ENCODE data around the gene MAP2K7.
A peak's percentile ranks its signal among the peaks of the same experiment; 100 is the strongest.

MAP2K7 gene

DNA sequence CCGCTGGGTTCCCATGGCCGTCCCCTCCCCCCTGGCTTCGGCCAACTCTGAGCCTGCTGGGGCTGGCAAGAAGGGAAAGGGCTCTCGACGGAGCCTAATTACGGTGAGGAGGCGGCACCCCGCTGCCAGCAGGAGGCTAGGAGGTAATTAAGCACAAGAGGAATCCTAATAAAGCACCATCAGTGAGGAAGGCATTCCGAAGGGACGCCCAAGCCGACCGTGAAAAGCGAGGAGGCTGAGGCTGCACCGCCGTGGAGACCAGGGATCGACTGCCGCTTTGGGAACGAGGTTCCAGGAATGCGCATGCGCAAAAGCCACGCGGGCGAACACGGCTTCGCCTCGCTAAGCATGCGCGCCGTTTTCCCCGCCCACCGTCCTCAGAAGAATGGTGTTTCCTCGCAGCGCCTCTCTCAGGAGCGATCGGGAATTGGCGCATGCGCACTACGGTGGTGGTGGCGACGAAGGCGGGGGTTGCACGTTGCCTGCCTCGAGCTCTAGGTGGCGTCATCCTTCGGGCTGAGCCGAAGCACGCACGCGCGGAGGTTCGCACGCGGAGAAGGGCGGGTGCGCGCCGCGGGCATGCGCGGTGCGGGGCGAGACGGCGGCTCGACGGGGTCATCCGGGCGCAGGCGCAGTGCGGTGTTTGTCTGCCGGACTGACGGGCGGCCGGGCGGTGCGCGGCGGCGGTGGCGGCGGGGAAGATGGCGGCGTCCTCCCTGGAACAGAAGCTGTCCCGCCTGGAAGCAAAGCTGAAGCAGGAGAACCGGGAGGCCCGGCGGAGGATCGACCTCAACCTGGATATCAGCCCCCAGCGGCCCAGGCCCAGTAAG lies at the start of gene MAP2K7 (continued):
- TF ChIP-seq ZNF692 (tag by site-specific recombination; IDR thresholded peaks at IDR 0.05) (peak; percentile 59), ZFHX2 (tag by site-specific recombination; conservative IDR thresholded peaks at IDR 0.05) (peak; percentile 57; the same call in 1 of the 2 replicates), ZNF140 (tag by site-specific recombination; IDR thresholded peaks at IDR 0.05) (no peak), ZNF792 (tag by site-specific recombination; IDR thresholded peaks at IDR 0.05) (no peak), ZNF777 (tag by site-specific recombination; IDR thresholded peaks at IDR 0.05; ENCODE audit: borderline replicate concordance) (peak; percentile 62; the same call in 1 of the 2 replicates), ZNF37A (tag by site-specific recombination; IDR thresholded peaks at IDR 0.05) (no peak), GLIS1 (tag by site-specific recombination; IDR thresholded peaks at IDR 0.05) (0 out of 2 replicates have a peak, but pooled peaks have one; percentile 3), GLI4 (tag by site-specific recombination; IDR thresholded peaks at IDR 0.05) (no peak), ZNF169 (tag by site-specific recombination; IDR thresholded peaks at IDR 0.05) (no peak), ZNF596 (tag by site-specific recombination; IDR thresholded peaks at IDR 0.05) (no peak), PRDM4 (tag by site-specific recombination; IDR thresholded peaks at IDR 0.05) (no peak), ZNF324 (tag by site-specific recombination; IDR thresholded peaks at IDR 0.05) (no peak), ZFP69B (tag by site-specific recombination; IDR thresholded peaks at IDR 0.05) (0 out of 2 replicates have a peak, but pooled peaks have one; percentile 31), ZBTB17 (tag by site-specific recombination; IDR thresholded peaks at IDR 0.05) (no peak; the same call in none of the 2 replicates), GLI2 (tag by site-specific recombination; IDR thresholded peaks at IDR 0.05; ENCODE audit: borderline replicate concordance, low read depth) (no peak), ZNF830 (tag by site-specific recombination; IDR thresholded peaks at IDR 0.05; ENCODE audit: low read depth) (no peak), ZNF350 (tag by site-specific recombination; IDR thresholded peaks at IDR 0.05) (no peak), RBAK (tag by site-specific recombination; IDR thresholded peaks at IDR 0.05) (no peak), ZNF10 (tag by site-specific recombination; IDR thresholded peaks at IDR 0.05) (no peak), ZNF623 (tag by site-specific recombination; IDR thresholded peaks at IDR 0.05) (no peak), ZNF335 (tag by site-specific recombination; conservative IDR thresholded peaks at IDR 0.05) (peak; percentile 94), ZNF501 (tag by site-specific recombination; IDR thresholded peaks at IDR 0.05) (0 out of 2 replicates have a peak, but pooled peaks have one; percentile 27), ZNF776 (tag by site-specific recombination; IDR thresholded peaks at IDR 0.05; ENCODE audit: borderline replicate concordance) (no peak), ZNF391 (tag by site-specific recombination; IDR thresholded peaks at IDR 0.05; ENCODE audit: borderline replicate concordance, low read depth) (no peak), ZNF629 (tag by site-specific recombination; IDR thresholded peaks at IDR 0.05) (0 out of 2 replicates have a peak, but pooled peaks have one; percentile 31), ZNF664 (tag by site-specific recombination; IDR thresholded peaks at IDR 0.05) (no peak)
- TF ChIP-seq, protein P1, sequence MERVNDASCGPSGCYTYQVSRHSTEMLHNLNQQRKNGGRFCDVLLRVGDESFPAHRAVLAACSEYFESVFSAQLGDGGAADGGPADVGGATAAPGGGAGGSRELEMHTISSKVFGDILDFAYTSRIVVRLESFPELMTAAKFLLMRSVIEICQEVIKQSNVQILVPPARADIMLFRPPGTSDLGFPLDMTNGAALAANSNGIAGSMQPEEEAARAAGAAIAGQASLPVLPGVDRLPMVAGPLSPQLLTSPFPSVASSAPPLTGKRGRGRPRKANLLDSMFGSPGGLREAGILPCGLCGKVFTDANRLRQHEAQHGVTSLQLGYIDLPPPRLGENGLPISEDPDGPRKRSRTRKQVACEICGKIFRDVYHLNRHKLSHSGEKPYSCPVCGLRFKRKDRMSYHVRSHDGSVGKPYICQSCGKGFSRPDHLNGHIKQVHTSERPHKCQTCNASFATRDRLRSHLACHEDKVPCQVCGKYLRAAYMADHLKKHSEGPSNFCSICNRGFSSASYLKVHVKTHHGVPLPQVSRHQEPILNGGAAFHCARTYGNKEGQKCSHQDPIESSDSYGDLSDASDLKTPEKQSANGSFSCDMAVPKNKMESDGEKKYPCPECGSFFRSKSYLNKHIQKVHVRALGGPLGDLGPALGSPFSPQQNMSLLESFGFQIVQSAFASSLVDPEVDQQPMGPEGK (tag by site-specific recombination; IDR thresholded peaks at IDR 0.05), result 0 out of 2 replicates have a peak, but pooled peaks have one; percentile 30
- TF ChIP-seq, protein P2, sequence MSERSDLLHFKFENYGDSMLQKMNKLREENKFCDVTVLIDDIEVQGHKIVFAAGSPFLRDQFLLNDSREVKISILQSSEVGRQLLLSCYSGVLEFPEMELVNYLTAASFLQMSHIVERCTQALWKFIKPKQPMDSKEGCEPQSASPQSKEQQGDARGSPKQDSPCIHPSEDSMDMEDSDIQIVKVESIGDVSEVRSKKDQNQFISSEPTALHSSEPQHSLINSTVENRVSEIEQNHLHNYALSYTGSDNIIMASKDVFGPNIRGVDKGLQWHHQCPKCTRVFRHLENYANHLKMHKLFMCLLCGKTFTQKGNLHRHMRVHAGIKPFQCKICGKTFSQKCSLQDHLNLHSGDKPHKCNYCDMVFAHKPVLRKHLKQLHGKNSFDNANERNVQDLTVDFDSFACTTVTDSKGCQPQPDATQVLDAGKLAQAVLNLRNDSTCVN (tag by site-specific recombination; optimal IDR thresholded peaks at IDR 0.05), result peak; percentile 97
- TF ChIP-seq, protein P3, sequence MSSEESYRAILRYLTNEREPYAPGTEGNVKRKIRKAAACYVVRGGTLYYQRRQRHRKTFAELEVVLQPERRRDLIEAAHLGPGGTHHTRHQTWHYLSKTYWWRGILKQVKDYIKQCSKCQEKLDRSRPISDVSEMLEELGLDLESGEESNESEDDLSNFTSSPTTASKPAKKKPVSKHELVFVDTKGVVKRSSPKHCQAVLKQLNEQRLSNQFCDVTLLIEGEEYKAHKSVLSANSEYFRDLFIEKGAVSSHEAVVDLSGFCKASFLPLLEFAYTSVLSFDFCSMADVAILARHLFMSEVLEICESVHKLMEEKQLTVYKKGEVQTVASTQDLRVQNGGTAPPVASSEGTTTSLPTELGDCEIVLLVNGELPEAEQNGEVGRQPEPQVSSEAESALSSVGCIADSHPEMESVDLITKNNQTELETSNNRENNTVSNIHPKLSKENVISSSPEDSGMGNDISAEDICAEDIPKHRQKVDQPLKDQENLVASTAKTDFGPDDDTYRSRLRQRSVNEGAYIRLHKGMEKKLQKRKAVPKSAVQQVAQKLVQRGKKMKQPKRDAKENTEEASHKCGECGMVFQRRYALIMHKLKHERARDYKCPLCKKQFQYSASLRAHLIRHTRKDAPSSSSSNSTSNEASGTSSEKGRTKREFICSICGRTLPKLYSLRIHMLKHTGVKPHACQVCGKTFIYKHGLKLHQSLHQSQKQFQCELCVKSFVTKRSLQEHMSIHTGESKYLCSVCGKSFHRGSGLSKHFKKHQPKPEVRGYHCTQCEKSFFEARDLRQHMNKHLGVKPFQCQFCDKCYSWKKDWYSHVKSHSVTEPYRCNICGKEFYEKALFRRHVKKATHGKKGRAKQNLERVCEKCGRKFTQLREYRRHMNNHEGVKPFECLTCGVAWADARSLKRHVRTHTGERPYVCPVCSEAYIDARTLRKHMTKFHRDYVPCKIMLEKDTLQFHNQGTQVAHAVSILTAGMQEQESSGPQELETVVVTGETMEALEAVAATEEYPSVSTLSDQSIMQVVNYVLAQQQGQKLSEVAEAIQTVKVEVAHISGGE (tag by site-specific recombination; conservative IDR thresholded peaks at IDR 0.05; ENCODE audit: low read depth), result no peak

All from HEK293 (cell line).